ENCODE results near the gene WAPL.

DNA sequence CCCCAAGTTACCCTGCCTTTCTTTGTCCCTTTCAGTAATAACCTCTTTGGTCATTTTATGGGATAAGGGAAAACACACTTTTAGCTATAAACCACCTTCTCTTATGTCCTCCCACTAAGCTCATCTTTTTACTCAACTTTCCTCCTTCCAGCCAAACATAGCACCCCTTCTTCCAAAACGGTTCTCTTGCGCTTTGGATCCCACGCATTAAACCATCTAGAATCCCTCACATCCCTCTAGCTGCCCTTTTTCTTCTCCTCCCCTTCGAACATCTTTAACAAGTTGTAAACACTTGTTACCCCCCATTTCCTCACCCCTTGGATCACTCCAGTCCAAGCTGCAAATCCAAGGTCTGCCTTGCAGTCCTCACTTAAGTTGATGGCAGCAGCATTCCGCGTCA lies 13.4 kb downstream of the WAPL start:
- TF ChIP-seq, protein P1, sequence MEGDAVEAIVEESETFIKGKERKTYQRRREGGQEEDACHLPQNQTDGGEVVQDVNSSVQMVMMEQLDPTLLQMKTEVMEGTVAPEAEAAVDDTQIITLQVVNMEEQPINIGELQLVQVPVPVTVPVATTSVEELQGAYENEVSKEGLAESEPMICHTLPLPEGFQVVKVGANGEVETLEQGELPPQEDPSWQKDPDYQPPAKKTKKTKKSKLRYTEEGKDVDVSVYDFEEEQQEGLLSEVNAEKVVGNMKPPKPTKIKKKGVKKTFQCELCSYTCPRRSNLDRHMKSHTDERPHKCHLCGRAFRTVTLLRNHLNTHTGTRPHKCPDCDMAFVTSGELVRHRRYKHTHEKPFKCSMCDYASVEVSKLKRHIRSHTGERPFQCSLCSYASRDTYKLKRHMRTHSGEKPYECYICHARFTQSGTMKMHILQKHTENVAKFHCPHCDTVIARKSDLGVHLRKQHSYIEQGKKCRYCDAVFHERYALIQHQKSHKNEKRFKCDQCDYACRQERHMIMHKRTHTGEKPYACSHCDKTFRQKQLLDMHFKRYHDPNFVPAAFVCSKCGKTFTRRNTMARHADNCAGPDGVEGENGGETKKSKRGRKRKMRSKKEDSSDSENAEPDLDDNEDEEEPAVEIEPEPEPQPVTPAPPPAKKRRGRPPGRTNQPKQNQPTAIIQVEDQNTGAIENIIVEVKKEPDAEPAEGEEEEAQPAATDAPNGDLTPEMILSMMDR (IDR thresholded peaks at IDR 0.05; ENCODE audit: low read depth, low read length, poor library complexity, severe bottlenecking), result no peak
- no peak for TF ChIP-seq EZH2phosphoT487 (IDR thresholded peaks at IDR 0.05; ENCODE audit: borderline replicate concordance, low read length)

Data from DOHH2 (cell line).